GM10266 (cell line): ENCODE results near the gene FILIP1L.

Source experiments
- DNase-seq: peaks from one replicate; pipeline ENCODE4 v3.0.0; 2012; ENCODE audit errors: extremely low spot score
- CTCF ChIP-seq: IDR thresholded peaks from 2 replicates; pipeline ENCODE4 v1.5.1; 2012; ENCODE audit warnings: mild to moderate bottlenecking, low read depth; ENCODE audit not compliant: control insufficient read depth, insufficient read depth; ENCODE audit errors: missing control alignments

The FILIP1L gene

GRCh38 chr3:99921986-99922385 lies 192.3 kb downstream of the FILIP1L start:
- no peak for TF ChIP-seq CTCF
- DNase-seq = no peak

GRCh38 chr3:99921377-99921695 lies 193.0 kb downstream of the FILIP1L start:
- DNase-seq = no peak
- TF ChIP-seq CTCF = no peak

GRCh38 chr3:99920481-99921376 lies 193.6 kb downstream of the FILIP1L start:
- DNase-seq = no peak

GRCh38 chr3:99919694-99920093 lies 194.6 kb downstream of the FILIP1L start:
- TF ChIP-seq CTCF = no peak

More at GRCh38 chr3:99920481-99921376, 193.6 kb downstream of the FILIP1L start:
- no peak for TF ChIP-seq CTCF

GRCh38 chr3:99918715-99919114 lies 195.6 kb downstream of the FILIP1L start:
- no peak for DNase-seq
- no peak for TF ChIP-seq CTCF

More at GRCh38 chr3:99919694-99920093, 194.6 kb downstream of the FILIP1L start:
- no peak for DNase-seq

GRCh38 chr3:99915906-99916432 lies 198.3 kb downstream of the FILIP1L start:
- no peak for TF ChIP-seq CTCF
- no peak for DNase-seq

GRCh38 chr3:99911433-99911832 lies 202.9 kb downstream of the FILIP1L start:
- no peak for DNase-seq
- TF ChIP-seq CTCF = no peak
